C4-2B (cell line): ENCODE data around the gene ARMH4.

Experiments used
- ZFX ChIP-seq: fragments of 450-650 bp; IDR thresholded peaks from 2 replicates; pipeline ENCODE4 v1.6.1; 2017
- TF ChIP-seq, protein P1 (sequence below): fragments of 450-650 bp; conservative IDR thresholded peaks from 2 replicates; pipeline ENCODE4 v1.5.1; 2017; ENCODE audit warnings: mild to moderate bottlenecking

DNA sequence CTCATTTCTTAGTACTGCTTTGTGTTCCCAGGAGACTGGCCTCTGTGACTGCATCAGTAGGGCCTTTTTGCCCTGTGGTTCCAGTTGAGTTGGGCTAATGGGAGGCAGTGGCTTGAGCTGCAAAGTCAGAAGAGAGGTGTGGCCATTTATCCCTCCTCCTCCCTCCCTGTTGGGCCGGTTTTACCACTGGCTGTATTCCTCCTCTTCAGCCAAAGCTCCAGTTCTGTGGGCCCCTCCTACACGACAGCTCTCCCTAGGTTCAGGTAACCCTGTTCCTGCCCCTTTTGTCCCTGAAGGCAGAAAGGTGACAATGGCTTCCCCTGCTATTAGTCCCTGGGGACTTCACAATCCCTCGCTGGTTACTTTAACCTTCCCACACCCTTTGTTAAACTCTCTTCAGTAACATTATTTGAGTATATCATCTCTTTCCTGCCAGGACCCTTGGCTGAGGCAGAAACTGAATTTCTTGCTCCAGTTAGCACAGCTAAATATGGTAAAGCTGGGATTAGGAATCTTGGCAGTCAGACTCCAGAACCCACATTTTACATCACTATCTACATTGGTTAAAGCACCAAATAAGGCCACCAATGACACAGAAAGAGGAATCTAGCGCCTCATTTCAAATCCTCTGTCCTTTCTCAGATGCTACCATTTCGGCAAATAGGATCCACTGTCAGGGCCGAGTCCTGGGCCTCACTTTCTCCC lies 164.3 kb downstream of the ARMH4 start:
- TF ChIP-seq, protein P1, sequence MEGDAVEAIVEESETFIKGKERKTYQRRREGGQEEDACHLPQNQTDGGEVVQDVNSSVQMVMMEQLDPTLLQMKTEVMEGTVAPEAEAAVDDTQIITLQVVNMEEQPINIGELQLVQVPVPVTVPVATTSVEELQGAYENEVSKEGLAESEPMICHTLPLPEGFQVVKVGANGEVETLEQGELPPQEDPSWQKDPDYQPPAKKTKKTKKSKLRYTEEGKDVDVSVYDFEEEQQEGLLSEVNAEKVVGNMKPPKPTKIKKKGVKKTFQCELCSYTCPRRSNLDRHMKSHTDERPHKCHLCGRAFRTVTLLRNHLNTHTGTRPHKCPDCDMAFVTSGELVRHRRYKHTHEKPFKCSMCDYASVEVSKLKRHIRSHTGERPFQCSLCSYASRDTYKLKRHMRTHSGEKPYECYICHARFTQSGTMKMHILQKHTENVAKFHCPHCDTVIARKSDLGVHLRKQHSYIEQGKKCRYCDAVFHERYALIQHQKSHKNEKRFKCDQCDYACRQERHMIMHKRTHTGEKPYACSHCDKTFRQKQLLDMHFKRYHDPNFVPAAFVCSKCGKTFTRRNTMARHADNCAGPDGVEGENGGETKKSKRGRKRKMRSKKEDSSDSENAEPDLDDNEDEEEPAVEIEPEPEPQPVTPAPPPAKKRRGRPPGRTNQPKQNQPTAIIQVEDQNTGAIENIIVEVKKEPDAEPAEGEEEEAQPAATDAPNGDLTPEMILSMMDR, result no peak
- TF ChIP-seq ZFX, result no peak
